DND-41 (cell line): ENCODE data around the gene KCNJ1.
A peak's percentile ranks its signal among the peaks of the same experiment; 100 is the strongest.

Experiments used
- ATAC-seq: fragments of 200-7000 bp; cut with Tn5 transposase; 3 replicates; pipeline ENCODE4 v1.9.1; 2021; ENCODE audit warnings: low read depth; ENCODE audit not compliant: insufficient read depth
- DNase-seq: peaks from one replicate; pipeline ENCODE4 v3.0.0-alpha.2; 2020
- H2AFZ ChIP-seq: 2 replicates; pipeline ENCODE4 v1.6.0; 2012; ENCODE audit warnings: low read depth, low read length
- H3K27ac ChIP-seq: 2 replicates; pipeline ENCODE4 v1.5.1; 2012; ENCODE audit warnings: low read length, inconsistent platforms
- H3K27me3 ChIP-seq: fragments of 200-600 bp; sonication (generic); 2 replicates; pipeline ENCODE4 v1.6.0; 2012; ENCODE audit warnings: low read length, mild to moderate bottlenecking, inconsistent platforms; ENCODE audit not compliant: insufficient read depth, poor library complexity
- H3K36me3 ChIP-seq: 2 replicates; pipeline ENCODE4 v1.5.1; 2012; ENCODE audit warnings: low read length, inconsistent platforms; ENCODE audit not compliant: insufficient read depth
- H3K4me1 ChIP-seq: 2 replicates; pipeline ENCODE4 v1.5.1; 2012; ENCODE audit warnings: mild to moderate bottlenecking, low read length; ENCODE audit not compliant: insufficient read depth
- H3K4me2 ChIP-seq: 2 replicates; pipeline ENCODE4 v1.6.0; 2012; ENCODE audit warnings: mild to moderate bottlenecking, moderate library complexity, low read length, inconsistent platforms; ENCODE audit not compliant: insufficient read depth
- H3K4me3 ChIP-seq, 2 experiments: fragments of 200-600 bp in 1 of 2; shearing (Covaris generic) in 1 of 2; 2 replicates each; pipeline ENCODE4 v1.5.1; 2012 to 2016; ENCODE audit warnings: inconsistent platforms in 2 of 2, low read length in 2 of 2, mild to moderate bottlenecking in 2 of 2, low read depth in 1 of 2, moderate library complexity in 1 of 2
- H3K79me2 ChIP-seq: 2 replicates; pipeline ENCODE4 v1.6.0; 2012; ENCODE audit warnings: low read length, inconsistent platforms; ENCODE audit not compliant: insufficient read depth
- H3K9ac ChIP-seq: 2 replicates; pipeline ENCODE4 v1.6.0; 2012; ENCODE audit warnings: low read depth, mild to moderate bottlenecking, inconsistent platforms, low read length, moderate library complexity
- H3K9me3 ChIP-seq: 2 replicates; pipeline ENCODE4 v1.5.1; 2012; ENCODE audit warnings: low read length, moderate library complexity, mild to moderate bottlenecking, inconsistent platforms; ENCODE audit not compliant: insufficient read depth, severe bottlenecking
- H4K20me1 ChIP-seq: 2 replicates; pipeline ENCODE4 v1.6.0; 2012; ENCODE audit warnings: low read length; ENCODE audit not compliant: insufficient read depth
- CTCF ChIP-seq: IDR thresholded peaks from 2 replicates; pipeline ENCODE4 v1.5.1; 2012; ENCODE audit warnings: borderline replicate concordance, low read length, moderate library complexity, mild to moderate bottlenecking; ENCODE audit not compliant: poor library complexity, severe bottlenecking; ENCODE audit errors: extremely low read depth
- EZH2 ChIP-seq: IDR thresholded peaks from 3 replicates; pipeline ENCODE4 v1.6.1; 2012; ENCODE audit warnings: borderline replicate concordance, low read depth, mild to moderate bottlenecking, moderate library complexity, low read length, inconsistent platforms; ENCODE audit not compliant: severe bottlenecking

The KCNJ1 gene

GRCh38 chr11:128868841-128869671 is 2.0 kb upstream of the KCNJ1 start:
- H4K20me1 ChIP-seq = no peaks in the 10 kb centered on the region
- H3K4me3 ChIP-seq = no peak overlapping the region
- H3K9me3 ChIP-seq = no peaks in the 10 kb centered on the region
- no peak overlapping the region for H3K9ac ChIP-seq
- H3K4me1 ChIP-seq = peaks cover 15% of the 10 kb centered on the region
- H2AFZ ChIP-seq = no peak overlapping the region
- peaks cover 4% of the 10 kb centered on the region for H3K27me3 ChIP-seq
- ATAC-seq = peak; percentile 37
- no peak overlapping the region for H3K27ac ChIP-seq
- H3K36me3 ChIP-seq = no peaks in the 10 kb centered on the region
- no peaks in the 10 kb centered on the region for H3K79me2 ChIP-seq
- no peak overlapping the region for H3K4me2 ChIP-seq
- DNase-seq = no peak
- no peak for TF ChIP-seq CTCF
- TF ChIP-seq EZH2 = no peak

- no peak for DNase-seq
- no peak for ATAC-seq
Measured at GRCh38 chr11:128865490-128865889, 1.6 kb downstream of the KCNJ1 start.

GRCh38 chr11:128862908-128863660 is 4.0 kb downstream of the KCNJ1 start:
- Histone ChIP-seq H3K4me1 (no peaks in the 10 kb centered on the region), H2AFZ (no peak overlapping the region), H3K27ac (no peak overlapping the region), H4K20me1 (no peaks in the 10 kb centered on the region), H3K9ac (no peak overlapping the region), H3K9me3 (no peaks in the 10 kb centered on the region), H3K4me2 (no peak overlapping the region), H3K4me3 (no peak overlapping the region), H3K27me3 (no peaks in the 10 kb centered on the region), H3K79me2 (no peaks in the 10 kb centered on the region), H3K36me3 (no peaks in the 10 kb centered on the region)
- TF ChIP-seq EZH2 (no peak), CTCF (no peak)
- no peak for ATAC-seq
- no peak for DNase-seq

More at GRCh38 chr11:128865490-128865889, 1.6 kb downstream of the KCNJ1 start:
- no peak overlapping the region for H3K4me3 ChIP-seq
- H2AFZ ChIP-seq = no peak overlapping the region
- TF ChIP-seq EZH2 = no peak
- TF ChIP-seq CTCF = no peak
- no peak overlapping the region for H3K9ac ChIP-seq
- H3K36me3 ChIP-seq = no peaks in the 10 kb centered on the region
- no peaks in the 10 kb centered on the region for H4K20me1 ChIP-seq
- no peaks in the 10 kb centered on the region for H3K9me3 ChIP-seq
- H3K4me1 ChIP-seq = no peaks in the 10 kb centered on the region
- no peak overlapping the region for H3K27ac ChIP-seq
- H3K27me3 ChIP-seq = no peaks in the 10 kb centered on the region
- no peaks in the 10 kb centered on the region for H3K79me2 ChIP-seq
- no peak overlapping the region for H3K4me2 ChIP-seq
